ENCODE data around the gene AMBRA1.

The AMBRA1 gene

GRCh38 chr11:46498968-46499367, 94.9 kb downstream of the AMBRA1 start:
- TF ChIP-seq JUND (IDR thresholded peaks at IDR 0.05; ENCODE audit: low read depth): no peak
- DNase-seq (ENCODE audit: low read depth in 1 of 2, low spot score in 1 of 2): no peak
- in situ Hi-C loops (cut with HindIII; ENCODE audit: low pct_unique_long_range_greater_than_20kb, low sequenced_read_pairs): no loop called here

GRCh38 chr11:46498179-46498578, 95.6 kb downstream of the AMBRA1 start:
- no peak for DNase-seq (ENCODE audit: low read depth in 1 of 2, low spot score in 1 of 2)
- TF ChIP-seq JUND (IDR thresholded peaks at IDR 0.05; ENCODE audit: low read depth): no peak
- in situ Hi-C loops (cut with HindIII; ENCODE audit: low pct_unique_long_range_greater_than_20kb, low sequenced_read_pairs): no loop called here

DNA sequence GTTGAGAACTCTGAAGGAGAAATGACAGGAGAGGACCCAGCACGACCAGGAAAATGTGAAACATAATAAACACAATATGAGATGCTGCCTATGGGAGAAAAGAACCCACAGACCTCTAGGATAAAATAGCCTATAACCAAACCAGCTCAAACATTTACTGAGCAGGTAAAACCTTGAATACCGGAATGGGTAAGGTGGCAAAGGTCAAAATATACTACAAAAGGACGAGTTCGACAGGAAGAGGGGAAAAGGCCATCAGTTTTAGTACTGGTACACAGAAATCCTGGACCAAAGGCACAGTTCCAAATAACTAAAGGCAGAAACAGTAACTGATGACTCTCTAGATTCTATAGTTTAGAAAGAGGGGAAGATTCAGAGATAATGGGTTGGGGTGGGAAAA, 96.3 kb downstream of the AMBRA1 start:
- in situ Hi-C loops (cut with HindIII; ENCODE audit: low pct_unique_long_range_greater_than_20kb, low sequenced_read_pairs): no loop called here
- no peak for DNase-seq (ENCODE audit: low read depth in 1 of 2, low spot score in 1 of 2)
- TF ChIP-seq JUND (IDR thresholded peaks at IDR 0.05; ENCODE audit: low read depth): no peak

DNA sequence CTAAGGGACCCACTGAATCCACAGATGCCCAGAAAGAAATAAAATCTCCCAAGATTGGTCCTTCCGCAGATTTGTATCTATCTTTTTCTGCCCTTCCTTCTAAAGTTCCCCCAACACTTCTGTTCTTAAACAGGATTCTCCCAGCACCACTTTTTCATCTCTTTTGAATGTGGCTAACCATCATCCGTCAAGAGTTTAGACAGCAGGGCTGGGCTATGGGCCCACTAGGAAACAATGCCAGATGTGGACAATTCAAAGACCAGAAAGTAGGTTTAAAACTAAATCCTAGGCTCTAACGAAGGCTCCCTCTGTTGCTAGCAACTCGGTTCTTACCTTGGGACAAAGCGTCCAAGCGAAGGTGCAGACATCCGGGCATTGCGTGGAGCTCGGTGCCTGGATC, 100.0 kb downstream of the AMBRA1 start:
- DNase-seq (ENCODE audit: low read depth in 1 of 2, low spot score in 1 of 2): no peak
- TF ChIP-seq JUND (IDR thresholded peaks at IDR 0.05; ENCODE audit: low read depth): no peak
- in situ Hi-C loops (cut with HindIII; ENCODE audit: low pct_unique_long_range_greater_than_20kb, low sequenced_read_pairs): no loop called here

DNA sequence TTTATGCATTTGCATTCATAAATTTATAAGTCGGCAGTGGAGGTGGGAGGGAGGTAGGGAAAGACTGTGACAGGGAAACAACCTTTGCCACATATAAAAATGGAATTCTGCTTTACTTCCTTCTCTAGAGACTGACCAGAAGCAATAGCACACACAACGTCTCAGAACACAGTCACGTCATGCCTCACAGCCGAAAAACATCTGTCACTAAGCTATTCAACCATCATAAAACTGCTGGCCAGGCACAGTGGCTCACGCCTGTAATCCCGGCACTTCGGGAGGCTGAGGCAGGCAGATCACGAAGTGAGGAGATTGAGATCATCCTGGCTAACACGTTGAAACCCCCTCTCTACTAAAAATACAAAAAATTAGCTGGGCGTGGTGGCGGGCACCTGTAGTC, 101.3 kb downstream of the AMBRA1 start:
- no peak for TF ChIP-seq JUND (IDR thresholded peaks at IDR 0.05; ENCODE audit: low read depth)
- DNase-seq (ENCODE audit: low read depth in 1 of 2, low spot score in 1 of 2): no peak
- in situ Hi-C loops (cut with HindIII; ENCODE audit: low pct_unique_long_range_greater_than_20kb, low sequenced_read_pairs): no loop called here

- in situ Hi-C loops (cut with HindIII; ENCODE audit: low pct_unique_long_range_greater_than_20kb, low sequenced_read_pairs): no loop called here
- DNase-seq (ENCODE audit: low read depth in 1 of 2, low spot score in 1 of 2): no peak
Measured at GRCh38 chr11:46491661-46492330, 102.0 kb downstream of the AMBRA1 start.

DNA sequence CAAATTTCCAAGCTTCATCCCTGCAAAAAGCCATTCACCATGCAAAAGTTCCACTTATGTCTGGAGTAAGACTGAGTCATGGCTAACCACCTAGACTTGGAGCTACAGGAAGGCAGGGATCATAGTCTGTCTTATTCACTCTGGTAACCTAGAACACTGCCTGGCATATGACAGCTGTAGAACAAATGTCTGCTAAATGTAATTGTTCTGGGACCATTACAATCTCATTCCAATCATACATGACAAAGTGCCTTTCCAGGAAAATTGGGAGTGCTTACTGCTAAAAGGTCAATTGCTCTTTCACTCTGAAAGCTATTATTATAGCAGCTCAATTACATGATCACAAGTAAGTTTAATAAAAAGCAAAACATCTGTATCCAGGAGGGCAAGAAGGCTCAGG, 103.2 kb downstream of the AMBRA1 start:
- in situ Hi-C loops (cut with HindIII; ENCODE audit: low pct_unique_long_range_greater_than_20kb, low sequenced_read_pairs): no loop called here
- DNase-seq (ENCODE audit: low read depth in 1 of 2, low spot score in 1 of 2): no peak
- no peak for TF ChIP-seq JUND (IDR thresholded peaks at IDR 0.05; ENCODE audit: low read depth)

More at GRCh38 chr11:46491661-46492330, 102.0 kb downstream of the AMBRA1 start:
- TF ChIP-seq JUND (IDR thresholded peaks at IDR 0.05; ENCODE audit: low read depth): no peak

GRCh38 chr11:46489656-46490560, 103.9 kb downstream of the AMBRA1 start:
- in situ Hi-C loops (cut with HindIII; ENCODE audit: low pct_unique_long_range_greater_than_20kb, low sequenced_read_pairs): no loop called here

GRCh38 chr11:46485856-46486443, 107.9 kb downstream of the AMBRA1 start:
- no peak for TF ChIP-seq JUND (IDR thresholded peaks at IDR 0.05; ENCODE audit: low read depth)
- no peak for DNase-seq (ENCODE audit: low read depth in 1 of 2, low spot score in 1 of 2)
- in situ Hi-C loops (cut with HindIII; ENCODE audit: low pct_unique_long_range_greater_than_20kb, low sequenced_read_pairs): no loop called here

More at GRCh38 chr11:46489656-46490560, 103.9 kb downstream of the AMBRA1 start:
- no peak for TF ChIP-seq JUND (IDR thresholded peaks at IDR 0.05; ENCODE audit: low read depth)
- peak; percentile 35 to 77 for DNase-seq (ENCODE audit: low read depth in 1 of 2, low spot score in 1 of 2)

- in situ Hi-C loops (cut with HindIII; ENCODE audit: low pct_unique_long_range_greater_than_20kb, low sequenced_read_pairs): no loop called here
- DNase-seq (ENCODE audit: low read depth in 1 of 2, low spot score in 1 of 2): no peak
- TF ChIP-seq JUND (IDR thresholded peaks at IDR 0.05; ENCODE audit: low read depth): no peak
Measured at GRCh38 chr11:46484101-46484500, 109.7 kb downstream of the AMBRA1 start.

DNA sequence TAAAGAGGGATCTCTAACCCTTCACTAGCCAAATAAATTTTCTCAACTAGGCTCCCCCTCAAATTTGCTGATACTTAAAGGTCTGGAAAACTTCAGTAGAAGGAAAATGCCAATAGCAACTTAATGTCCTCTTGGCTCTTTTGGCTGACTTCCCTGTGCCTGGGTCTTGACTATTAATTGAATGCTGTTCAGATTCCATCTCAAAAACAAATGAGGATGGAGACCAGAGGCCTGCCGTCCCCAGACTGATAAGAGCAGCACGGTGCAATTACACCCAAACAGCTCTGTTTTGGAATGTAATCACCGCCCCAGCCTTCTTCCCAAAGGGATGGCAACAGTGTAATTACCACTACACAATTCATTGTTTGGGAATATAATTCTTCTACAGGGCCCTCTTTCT, 112.9 kb downstream of the AMBRA1 start:
- TF ChIP-seq JUND (IDR thresholded peaks at IDR 0.05; ENCODE audit: low read depth): no peak
- no peak for DNase-seq (ENCODE audit: low read depth in 1 of 2, low spot score in 1 of 2)
- in situ Hi-C loops (cut with HindIII; ENCODE audit: low pct_unique_long_range_greater_than_20kb, low sequenced_read_pairs): no loop called here

- no peak for TF ChIP-seq JUND (IDR thresholded peaks at IDR 0.05; ENCODE audit: low read depth)
- DNase-seq (ENCODE audit: low read depth in 1 of 2, low spot score in 1 of 2): no peak
- in situ Hi-C loops (cut with HindIII; ENCODE audit: low pct_unique_long_range_greater_than_20kb, low sequenced_read_pairs): no loop called here
Measured at GRCh38 chr11:46480166-46480726, 113.6 kb downstream of the AMBRA1 start.

Measured in T47D (cell line).